A549 (cell line): ENCODE data around the gene PACS1. TPM values are rescaled to one million over a fixed set of nuclear protein-coding genes. Genes with fewer than 3 reads are reported as not detected.

Experiments
- ATAC-seq, 2 experiments: fragments of 200-7000 bp in 1 of 2; fragments of >200 bp in 1 of 2; cut with Nextera tagmentation in 1 of 2; cut with Tn5 transposase in 1 of 2; 3 replicates each; pipeline versions ENCODE4 v1.8.0 to v1.9.1; 2018 to 2020; ENCODE audit warnings: mild to moderate bottlenecking in 1 of 2, moderate library complexity in 1 of 2
- CTCF ChIA-PET: fragments of 300-600 bp; sonication (Branson Sonifier 250); formaldehyde crosslinking; extraction: SDS; loops from one replicate; lab custom pipeline; 2021; ENCODE audit warnings: antibody characterized with exemption, inconsistent platforms; lab: Yijun Ruan, JAX
- POLR2A ChIA-PET: fragments of 350-600 bp; formaldehyde crosslinking; extraction: SDS; loops from one replicate; lab custom pipeline; 2021; ENCODE audit warnings: antibody characterized with exemption, inconsistent platforms; lab: Yijun Ruan, JAX
- DNase-seq, 2 experiments: peaks; one replicate each; pipeline versions ENCODE4 v3.0.0 to v3.0.0-alpha.2; 2011 to 2016; ENCODE audit warnings: low read depth in 1 of 2, low spot score in 1 of 2
- FAIRE-seq: peaks from 2 replicates; lab custom pipeline; 2011; peaks lifted over from hg19 to GRCh38; lab: Jason Lieb, UNC
- H3K27ac ChIP-seq, 2 experiments: fragments of >200 bp; sonication (Bioruptor Twin); formaldehyde crosslinking; 3 replicates each; pipeline ENCODE4 v1.5.1; 2016 to 2017
- H3K4me1 ChIP-seq: fragments of >200 bp; sonication (Bioruptor Twin); formaldehyde crosslinking; 3 replicates; pipeline ENCODE4 v1.6.1; 2016
- H3K4me2 ChIP-seq: fragments of >200 bp; sonication (Bioruptor Twin); formaldehyde crosslinking; 3 replicates; pipeline ENCODE4 v1.6.1; 2016
- H3K4me3 ChIP-seq: fragments of >200 bp; sonication (Bioruptor Twin); formaldehyde crosslinking; 3 replicates; pipeline ENCODE4 v1.5.1; 2016
- H3K9me3 ChIP-seq: fragments of >200 bp; sonication (Bioruptor Twin); formaldehyde crosslinking; 3 replicates; pipeline ENCODE4 v1.6.1; 2016
- BHLHE40 ChIP-seq: IDR thresholded peaks from 2 replicates; pipeline ENCODE4 v1.6.1; 2012; ENCODE audit warnings: low read depth, low read length, inconsistent platforms
- CBX2 ChIP-seq: fragments of 200-600 bp; sonication (generic); IDR thresholded peaks from 2 replicates; pipeline ENCODE4 v1.6.1; 2016; ENCODE audit warnings: low read depth, mild to moderate bottlenecking, borderline replicate concordance
- CBX8 ChIP-seq: fragments of 200-600 bp; sonication (generic); IDR thresholded peaks from 2 replicates; pipeline ENCODE4 v1.6.1; 2016
- CTCF ChIP-seq: fragments of >200 bp; sonication (Bioruptor Twin); formaldehyde crosslinking; IDR thresholded peaks from 3 replicates; pipeline ENCODE4 v1.5.1; 2016
- E2F6 ChIP-seq: IDR thresholded peaks from 2 replicates; pipeline ENCODE4 v1.6.1; 2012; ENCODE audit warnings: low read depth, borderline replicate concordance
- EHF ChIP-seq: fragments of 250-450 bp; sonication (Bioruptor Pico); IDR thresholded peaks from 2 replicates; pipeline ENCODE4 v1.5.0; 2020; ENCODE audit warnings: mild to moderate bottlenecking
- EHMT2 ChIP-seq: fragments of 200-600 bp; sonication (generic); IDR thresholded peaks from 2 replicates; pipeline ENCODE4 v1.6.1; 2016; ENCODE audit warnings: antibody characterized with exemption, low read depth, mild to moderate bottlenecking, moderate library complexity
- ELK1 ChIP-seq: fragments of 150-350 bp; IDR thresholded peaks from 2 replicates; pipeline ENCODE4 v1.6.1; 2014; ENCODE audit warnings: low read depth, mild to moderate bottlenecking, low read length
- EP300 ChIP-seq, 2 experiments: fragments of >200 bp; sonication (Bioruptor Twin); formaldehyde crosslinking; IDR thresholded peaks; 2 replicates in 1 of 2; 3 replicates in 1 of 2; pipeline ENCODE4 v1.6.1; 2016 to 2017
- GATA3 ChIP-seq: IDR thresholded peaks from 2 replicates; pipeline ENCODE4 v1.6.1; 2012; ENCODE audit warnings: borderline replicate concordance
- HDAC2 ChIP-seq: fragments of 200-600 bp; sonication (generic); IDR thresholded peaks from 2 replicates; pipeline ENCODE4 v1.6.1; 2016
- HEYL ChIP-seq: fragments of 250-450 bp; sonication (Bioruptor Pico); IDR thresholded peaks from 2 replicates; pipeline ENCODE4 v1.8.0; 2021; ENCODE audit warnings: mild to moderate bottlenecking, moderate library complexity
- HOXA7 ChIP-seq: fragments of 250-450 bp; sonication (Bioruptor Pico); IDR thresholded peaks from 2 replicates; pipeline ENCODE4 v1.5.0; 2020; ENCODE audit warnings: mild to moderate bottlenecking, moderate library complexity
- HOXB13 ChIP-seq: fragments of 250-450 bp; sonication (Bioruptor Pico); IDR thresholded peaks from 2 replicates; pipeline ENCODE4 v1.5.0; 2020; ENCODE audit warnings: low read depth, mild to moderate bottlenecking, moderate library complexity
- JUN ChIP-seq, 2 experiments: fragments of >200 bp; sonication (Bioruptor Twin); formaldehyde crosslinking; IDR thresholded peaks; 2 replicates in 1 of 2; 3 replicates in 1 of 2; pipeline ENCODE4 v1.6.1; 2016 to 2017
- KDM1A ChIP-seq: fragments of 200-600 bp; sonication (generic); IDR thresholded peaks from 2 replicates; pipeline ENCODE4 v1.6.1; 2016; ENCODE audit warnings: low read depth, mild to moderate bottlenecking
- MAFK ChIP-seq: fragments of 450-650 bp; IDR thresholded peaks from 2 replicates; pipeline ENCODE4 v1.6.1; 2014; ENCODE audit not compliant: partially characterized antibody
- MAX ChIP-seq: IDR thresholded peaks from 2 replicates; pipeline ENCODE4 v1.6.1; 2012
- MYC ChIP-seq: IDR thresholded peaks from 2 replicates; pipeline ENCODE4 v1.6.1; 2012; ENCODE audit warnings: mild to moderate bottlenecking, inconsistent platforms, low read length, improper control_type of control experiment, borderline replicate concordance
- NPAS2 ChIP-seq: fragments of 250-450 bp; sonication (Bioruptor Pico); IDR thresholded peaks from 2 replicates; pipeline ENCODE4 v1.8.0; 2022; ENCODE audit warnings: mild to moderate bottlenecking, moderate library complexity, borderline replicate concordance
- NR3C1 ChIP-seq: fragments of >200 bp; sonication (Bioruptor Twin); formaldehyde crosslinking; IDR thresholded peaks from 3 replicates; pipeline ENCODE4 v1.6.1; 2017
- PHF8 ChIP-seq: fragments of 200-600 bp; sonication (generic); IDR thresholded peaks from 2 replicates; pipeline ENCODE4 v1.6.1; 2016; ENCODE audit warnings: low read depth, mild to moderate bottlenecking, antibody characterized with exemption, moderate library complexity, borderline replicate concordance
- POLR2AphosphoS2 ChIP-seq: conservative IDR thresholded peaks from 2 replicates; pipeline ENCODE4 v1.6.1; 2012; ENCODE audit warnings: low read length, improper control_type of control experiment, inconsistent platforms
- RAD21 ChIP-seq, 2 experiments: fragments of >200 bp in 1 of 2; sonication (Bioruptor Twin) in 1 of 2; formaldehyde crosslinking in 1 of 2; IDR thresholded peaks in 1 of 2; conservative IDR thresholded peaks in 1 of 2; 2 replicates in 1 of 2; 3 replicates in 1 of 2; pipeline ENCODE4 v1.6.1; 2012 to 2018; ENCODE audit warnings: inconsistent platforms in 1 of 2
- RCOR1 ChIP-seq: fragments of 150-350 bp; IDR thresholded peaks from 2 replicates; pipeline ENCODE4 v1.6.1; 2014; ENCODE audit warnings: antibody characterized with exemption, low read length, low read depth
- SMC3 ChIP-seq: fragments of >200 bp; sonication (Bioruptor Twin); formaldehyde crosslinking; IDR thresholded peaks from 3 replicates; pipeline ENCODE4 v1.6.1; 2018; ENCODE audit warnings: inconsistent platforms
- TP53 ChIP-seq: fragments of 250-450 bp; sonication (Bioruptor Pico); IDR thresholded peaks from 2 replicates; pipeline ENCODE4 v1.5.0; 2021; ENCODE audit warnings: mild to moderate bottlenecking, moderate library complexity
- USF2 ChIP-seq: fragments of 450-650 bp; IDR thresholded peaks from 2 replicates; pipeline ENCODE4 v1.6.1; 2014; ENCODE audit warnings: antibody characterized with exemption
- ZC3H11A ChIP-seq: fragments of 450-650 bp; IDR thresholded peaks from 2 replicates; pipeline ENCODE4 v1.6.1; 2014; ENCODE audit warnings: antibody characterized with exemption, mild to moderate bottlenecking
- ZFP36 ChIP-seq: fragments of 450-650 bp; IDR thresholded peaks from 2 replicates; pipeline ENCODE4 v1.6.1; 2014; ENCODE audit warnings: borderline replicate concordance; ENCODE audit not compliant: partially characterized antibody
- ZNF302 ChIP-seq: fragments of 250-450 bp; sonication (Bioruptor Pico); IDR thresholded peaks from 2 replicates; pipeline ENCODE4 v1.9.0; 2021; ENCODE audit warnings: inconsistent platforms, mild to moderate bottlenecking, moderate library complexity
- WGBS: methylation state at CpG from one replicate; pipeline ENCODE4 v1.1.6; 2017; ENCODE audit errors: missing lambda C conversion rate; 5-methylcytosine and 5-hydroxymethylcytosine counted together
- polyA plus RNA-seq, 4 experiments: library from polyadenylated mRNA; depleted of rRNA in 3 of 4; stranded (reverse); fragments of >200 nt; fragmentation: RNase III in 1 of 4; extraction: RNeasy Plus Mini Kit Qiagen cat#74134 plus additional on column Dnase treatment in 1 of 4; gene quantifications; 2 replicates in 3 of 4; 3 replicates in 1 of 4; pipeline ENCODE4 v1.2.3, GENCODE V29; 2011 to 2017

Gene PACS1
- polyA plus RNA-seq, 2 of the 4 experiments (the other 2 are of a cell fraction), result 48.2 to 59.1 TPM

GRCh38 chr11:66068154-66068821 is 1.8 kb upstream of the PACS1 start:
- FAIRE-seq (no peak), ATAC-seq (peak; percentile 52 to 83; a peak in 5 of 6 replicates), DNase-seq (peak; percentile 77 to 81)
- H3K4me3 ChIP-seq, result no peak overlapping the region
- 0 out of 3 replicates have a peak, but pooled peaks cover 2% of the 10 kb centered on the region for H3K9me3 ChIP-seq
- H3K4me1 ChIP-seq, result peaks cover 32% of the 10 kb centered on the region
- peak overlapping the region; percentile 95 to 98 for H3K27ac ChIP-seq
- peak; percentile 87 for TF ChIP-seq CTCF
- no peak for TF ChIP-seq POLR2AphosphoS2
- TF ChIP-seq HEYL (CRISPR knock-in tag), result no peak
- no peak for TF ChIP-seq E2F6
- no peak for TF ChIP-seq HDAC2
- peak; percentile 66; the same call in 2 of the 3 replicates for TF ChIP-seq SMC3
- TF ChIP-seq ZFP36, result no peak
- peak; percentile 39 for TF ChIP-seq MAX
- no peak for TF ChIP-seq KDM1A
- no peak for TF ChIP-seq ZNF302 (CRISPR knock-in tag)
- no peak for TF ChIP-seq EHMT2
- TF ChIP-seq NPAS2, result no peak
- TF ChIP-seq RAD21 (conservative IDR thresholded peaks at IDR 0.05 in 1 of 2, IDR thresholded peaks at IDR 0.05 in 1 of 2), result peak; percentile 62 to 71; a peak in 4 of 5 replicates
- TF ChIP-seq EHF (CRISPR knock-in tag), result no peak
- peak; percentile 7 for TF ChIP-seq MAFK
- TF ChIP-seq HOXA7 (CRISPR knock-in tag), result no peak
- TF ChIP-seq JUN (IDR thresholded peaks at IDR 0.05), result 0 out of 5 replicates have a peak, but pooled peaks of 1 of the 2 experiments have one; percentile 36
- no peak for TF ChIP-seq CBX8
- no peak for TF ChIP-seq GATA3
- TF ChIP-seq HOXB13, result no peak
- no peak for TF ChIP-seq EP300 (IDR thresholded peaks at IDR 0.05)
- ChIA-PET POLR2A (interaction anchor here (1.1 to 1.3 kb wide), 2 partner anchors 16 to 69 kb away, joined by 4 to 6 read pairs; partner anchors contain the start of gene SF3B2), CTCF (interaction anchor here (0.7 to 10.5 kb wide), 66 partner anchors 12 to 278 kb away, joined by 3 to 233 read pairs (median 4); partner anchors contain the start of genes BANF1, CATSPER1, CCDC85B and GAL3ST3)
- H3K4me2 ChIP-seq, result peak overlapping the region; percentile 95; the same call in 2 of the 3 replicates
- WGBS, result 46% methylated on average over 17 of the region's 17 CpGs

GRCh38 chr11:66068923-66069714 is 953 bp upstream of the PACS1 start:
- Histone ChIP-seq H3K4me1 (peaks cover 32% of the 10 kb centered on the region), H3K4me2 (peak overlapping the region; percentile 95), H3K9me3 (0 out of 3 replicates have a peak, but pooled peaks cover 2% of the 10 kb centered on the region), H3K27ac (peak overlapping the region; percentile 95 to 98), H3K4me3 (peak overlapping the region; percentile 87)
- 42% methylated on average over 14 of the region's 14 CpGs for WGBS
- ATAC-seq (peak; percentile 66 to 73), DNase-seq (peak; percentile 77 to 81), FAIRE-seq (no peak)
- CTCF ChIA-PET, result interaction anchor here (0.6 to 10.5 kb wide), 54 partner anchors 11 to 1616 kb away, joined by 3 to 233 read pairs (median 4); partner anchors contain the start of genes CATSPER1, GAL3ST3 and SF3B2
- POLR2A ChIA-PET, result interaction anchor here (0.5 to 1.3 kb wide), 6 partner anchors 12 to 68 kb away, joined by 3 to 6 read pairs (median 4); partner anchors contain the start of gene SF3B2
- TF ChIP-seq TP53, result no peak
- TF ChIP-seq KDM1A, result no peak
- no peak for TF ChIP-seq MAFK
- TF ChIP-seq RCOR1, result no peak
- TF ChIP-seq EHMT2, result no peak
- no peak for TF ChIP-seq CBX2
- TF ChIP-seq BHLHE40, result no peak
- TF ChIP-seq MAX, result peak; percentile 27; the same call in 1 of the 2 replicates
- TF ChIP-seq ZC3H11A, result no peak
- 0 out of 2 replicates have a peak, but pooled peaks have one; percentile 20 for TF ChIP-seq MYC
- no peak for TF ChIP-seq USF2
- TF ChIP-seq PHF8, result no peak
- TF ChIP-seq ELK1, result no peak
- TF ChIP-seq HOXA7 (CRISPR knock-in tag), result no peak
- TF ChIP-seq NR3C1, result no peak
